Panc1 (cell line): ENCODE measurements around the gene FCSK. TPM values are rescaled to one million over a fixed set of nuclear protein-coding genes. Genes with fewer than 3 reads are reported as not detected.

Experiments used
- ATAC-seq: fragments of 200-7000 bp; cut with Tn5 transposase; 2 replicates; pipeline ENCODE4 v1.9.1; 2020; ENCODE audit warnings: mild to moderate bottlenecking, moderate library complexity
- BruUV-seq: library from RNA; stranded (reverse); fragments of 400-500 nt; replicated peaks from 2 replicates; lab custom pipeline; 2021; lab: Mats Ljungman, UMichigan
- CTCF ChIA-PET: fragments of 300-600 bp; sonication (Branson Sonifier 250); formaldehyde crosslinking; loops from one replicate; lab custom pipeline; 2022; ENCODE audit warnings: antibody characterized with exemption; lab: Charles Lee
- POLR2A ChIA-PET: fragments of 300-600 bp; sonication (Branson Sonifier 250); formaldehyde crosslinking; loops from one replicate; lab custom pipeline; 2022; ENCODE audit warnings: antibody characterized with exemption; lab: Charles Lee
- DNase-seq: peaks from one replicate; pipeline ENCODE4 v3.0.0-alpha.2; 2010; ENCODE audit warnings: low read depth, low spot score
- H3K27ac ChIP-seq: 2 replicates; pipeline ENCODE4 v1.5.1; 2011; ENCODE audit warnings: mild to moderate bottlenecking, low read length, inconsistent platforms
- H3K27me3 ChIP-seq: fragments of 200-500 bp; sonication (Bioruptor generic); 2 replicates; pipeline ENCODE4 v1.6.0; 2014; ENCODE audit warnings: low read length, inconsistent platforms; ENCODE audit not compliant: control insufficient read depth, insufficient read depth
- H3K36me3 ChIP-seq: fragments of 200-500 bp; sonication (Bioruptor generic); 2 replicates; pipeline ENCODE4 v1.5.1; 2014; ENCODE audit warnings: inconsistent platforms, mild to moderate bottlenecking, low read length, moderate library complexity; ENCODE audit not compliant: control insufficient read depth, insufficient read depth
- H3K4me1 ChIP-seq: 2 replicates; pipeline ENCODE4 v1.5.1; 2011; ENCODE audit warnings: inconsistent platforms, mild to moderate bottlenecking, low read length, moderate library complexity; ENCODE audit not compliant: control insufficient read depth, insufficient read depth
- H3K4me3 ChIP-seq, 2 experiments: 2 replicates each; pipeline ENCODE4 v1.5.1; 2011 to 2012; ENCODE audit warnings: low read depth in 2 of 2, low read length in 2 of 2, mild to moderate bottlenecking in 2 of 2, inconsistent platforms in 1 of 2, moderate library complexity in 1 of 2
- H3K9me3 ChIP-seq: fragments of 200-500 bp; sonication (Bioruptor generic); 2 replicates; pipeline ENCODE4 v1.5.1; 2014; ENCODE audit warnings: low read depth, mild to moderate bottlenecking, inconsistent platforms, low read length, moderate library complexity; ENCODE audit not compliant: control insufficient read depth, insufficient read depth
- POLR2AphosphoS5 ChIP-seq: IDR thresholded peaks from 2 replicates; pipeline ENCODE4 v1.6.1; 2012; ENCODE audit warnings: mild to moderate bottlenecking, low read depth, low read length, moderate library complexity
- SIN3A ChIP-seq: IDR thresholded peaks from 2 replicates; pipeline ENCODE4 v1.6.1; 2012; ENCODE audit warnings: low read depth, mild to moderate bottlenecking, low read length, moderate library complexity, borderline replicate concordance; ENCODE audit not compliant: insufficient read depth
- TCF7L2 ChIP-seq: IDR thresholded peaks from 2 replicates; pipeline ENCODE4 v1.6.1; 2011; ENCODE audit warnings: mild to moderate bottlenecking, low read depth, low read length, inconsistent platforms
- in situ Hi-C: cut with HindIII; loops from 2 replicates; pipeline ENCODE4 v1.10.0; 2016; ENCODE audit warnings: low sequenced_read_pairs, low pct_unique_long_range_greater_than_20kb
- intact Hi-C: fragments of 100-400 bp; cut with micrococcal nuclease; formaldehyde crosslinking; loops from one replicate; pipeline ENCODE4 v1.10.0; 2022; ENCODE audit not compliant: unreplicated experiment
- total RNA-seq: library from RNA; stranded (reverse); gene quantifications from one replicate; pipeline ENCODE4 v1.2.1, GENCODE V29; 2021; ENCODE audit not compliant: unreplicated experiment
- TF ChIP-seq, protein P1 (sequence below): fragments of 450-650 bp; IDR thresholded peaks from 2 replicates; pipeline ENCODE4 v1.5.1; 2017; ENCODE audit warnings: mild to moderate bottlenecking
- TF ChIP-seq, protein P2 (sequence below), 2 experiments: IDR thresholded peaks; 2 replicates each; pipeline ENCODE4 v1.6.1; 2011 to 2012; ENCODE audit warnings: low read depth in 2 of 2, control low read depth in 1 of 2, low read length in 1 of 2, mild to moderate bottlenecking in 1 of 2, moderate library complexity in 1 of 2; ENCODE audit not compliant: insufficient read depth in 1 of 2

The FCSK gene
- total RNA-seq, 1 experiment from 2014 or later = 16.9 TPM

DNA sequence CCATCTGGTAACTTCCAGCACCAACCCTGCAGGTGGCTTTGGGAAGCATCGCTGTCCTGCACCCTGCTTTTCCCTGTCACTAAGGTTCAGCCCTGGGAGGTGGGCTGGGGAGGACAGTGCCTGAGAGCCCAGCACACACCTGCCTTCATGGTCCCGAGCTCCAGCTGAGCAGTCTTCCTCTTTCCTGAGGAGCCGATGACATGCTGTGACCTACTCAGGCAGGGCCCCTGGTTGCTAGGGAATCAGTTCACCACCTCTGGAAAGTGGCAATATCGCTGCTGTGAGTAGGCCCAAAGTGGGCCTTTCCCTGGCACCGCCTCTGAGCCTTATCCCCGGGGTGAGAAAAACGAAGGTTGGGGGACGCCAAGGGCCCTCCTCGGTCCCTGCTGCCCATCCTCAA is 33.4 kb upstream of the FCSK start:
- H3K27ac ChIP-seq = no peak overlapping the region
- intact Hi-C loops = no loop called here
- TF ChIP-seq SIN3A (no peak), TCF7L2 (no peak), POLR2AphosphoS5 (no peak)
- TF ChIP-seq, protein P1, sequence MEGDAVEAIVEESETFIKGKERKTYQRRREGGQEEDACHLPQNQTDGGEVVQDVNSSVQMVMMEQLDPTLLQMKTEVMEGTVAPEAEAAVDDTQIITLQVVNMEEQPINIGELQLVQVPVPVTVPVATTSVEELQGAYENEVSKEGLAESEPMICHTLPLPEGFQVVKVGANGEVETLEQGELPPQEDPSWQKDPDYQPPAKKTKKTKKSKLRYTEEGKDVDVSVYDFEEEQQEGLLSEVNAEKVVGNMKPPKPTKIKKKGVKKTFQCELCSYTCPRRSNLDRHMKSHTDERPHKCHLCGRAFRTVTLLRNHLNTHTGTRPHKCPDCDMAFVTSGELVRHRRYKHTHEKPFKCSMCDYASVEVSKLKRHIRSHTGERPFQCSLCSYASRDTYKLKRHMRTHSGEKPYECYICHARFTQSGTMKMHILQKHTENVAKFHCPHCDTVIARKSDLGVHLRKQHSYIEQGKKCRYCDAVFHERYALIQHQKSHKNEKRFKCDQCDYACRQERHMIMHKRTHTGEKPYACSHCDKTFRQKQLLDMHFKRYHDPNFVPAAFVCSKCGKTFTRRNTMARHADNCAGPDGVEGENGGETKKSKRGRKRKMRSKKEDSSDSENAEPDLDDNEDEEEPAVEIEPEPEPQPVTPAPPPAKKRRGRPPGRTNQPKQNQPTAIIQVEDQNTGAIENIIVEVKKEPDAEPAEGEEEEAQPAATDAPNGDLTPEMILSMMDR = no peak
- TF ChIP-seq, protein P2, sequence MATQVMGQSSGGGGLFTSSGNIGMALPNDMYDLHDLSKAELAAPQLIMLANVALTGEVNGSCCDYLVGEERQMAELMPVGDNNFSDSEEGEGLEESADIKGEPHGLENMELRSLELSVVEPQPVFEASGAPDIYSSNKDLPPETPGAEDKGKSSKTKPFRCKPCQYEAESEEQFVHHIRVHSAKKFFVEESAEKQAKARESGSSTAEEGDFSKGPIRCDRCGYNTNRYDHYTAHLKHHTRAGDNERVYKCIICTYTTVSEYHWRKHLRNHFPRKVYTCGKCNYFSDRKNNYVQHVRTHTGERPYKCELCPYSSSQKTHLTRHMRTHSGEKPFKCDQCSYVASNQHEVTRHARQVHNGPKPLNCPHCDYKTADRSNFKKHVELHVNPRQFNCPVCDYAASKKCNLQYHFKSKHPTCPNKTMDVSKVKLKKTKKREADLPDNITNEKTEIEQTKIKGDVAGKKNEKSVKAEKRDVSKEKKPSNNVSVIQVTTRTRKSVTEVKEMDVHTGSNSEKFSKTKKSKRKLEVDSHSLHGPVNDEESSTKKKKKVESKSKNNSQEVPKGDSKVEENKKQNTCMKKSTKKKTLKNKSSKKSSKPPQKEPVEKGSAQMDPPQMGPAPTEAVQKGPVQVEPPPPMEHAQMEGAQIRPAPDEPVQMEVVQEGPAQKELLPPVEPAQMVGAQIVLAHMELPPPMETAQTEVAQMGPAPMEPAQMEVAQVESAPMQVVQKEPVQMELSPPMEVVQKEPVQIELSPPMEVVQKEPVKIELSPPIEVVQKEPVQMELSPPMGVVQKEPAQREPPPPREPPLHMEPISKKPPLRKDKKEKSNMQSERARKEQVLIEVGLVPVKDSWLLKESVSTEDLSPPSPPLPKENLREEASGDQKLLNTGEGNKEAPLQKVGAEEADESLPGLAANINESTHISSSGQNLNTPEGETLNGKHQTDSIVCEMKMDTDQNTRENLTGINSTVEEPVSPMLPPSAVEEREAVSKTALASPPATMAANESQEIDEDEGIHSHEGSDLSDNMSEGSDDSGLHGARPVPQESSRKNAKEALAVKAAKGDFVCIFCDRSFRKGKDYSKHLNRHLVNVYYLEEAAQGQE (IDR thresholded peaks at IDR 0.05; ENCODE audit: insufficient read depth in 1 of 2, low read depth in 2 of 2, low read length in 1 of 2) = no peak
- no TSS peak for BruUV-seq
- ChIA-PET POLR2A (no interaction called here), CTCF (no interaction called here)
- DNase-seq = no peak
- no peak overlapping the region for H3K4me3 ChIP-seq
- peaks cover 65% of the 10 kb centered on the region for H3K4me1 ChIP-seq
- no peaks in the 10 kb centered on the region for H3K9me3 ChIP-seq
- H3K27me3 ChIP-seq = no peaks in the 10 kb centered on the region
- in situ Hi-C loops = no loop called here
- no peak for ATAC-seq
- no peaks in the 10 kb centered on the region for H3K36me3 ChIP-seq

DNA sequence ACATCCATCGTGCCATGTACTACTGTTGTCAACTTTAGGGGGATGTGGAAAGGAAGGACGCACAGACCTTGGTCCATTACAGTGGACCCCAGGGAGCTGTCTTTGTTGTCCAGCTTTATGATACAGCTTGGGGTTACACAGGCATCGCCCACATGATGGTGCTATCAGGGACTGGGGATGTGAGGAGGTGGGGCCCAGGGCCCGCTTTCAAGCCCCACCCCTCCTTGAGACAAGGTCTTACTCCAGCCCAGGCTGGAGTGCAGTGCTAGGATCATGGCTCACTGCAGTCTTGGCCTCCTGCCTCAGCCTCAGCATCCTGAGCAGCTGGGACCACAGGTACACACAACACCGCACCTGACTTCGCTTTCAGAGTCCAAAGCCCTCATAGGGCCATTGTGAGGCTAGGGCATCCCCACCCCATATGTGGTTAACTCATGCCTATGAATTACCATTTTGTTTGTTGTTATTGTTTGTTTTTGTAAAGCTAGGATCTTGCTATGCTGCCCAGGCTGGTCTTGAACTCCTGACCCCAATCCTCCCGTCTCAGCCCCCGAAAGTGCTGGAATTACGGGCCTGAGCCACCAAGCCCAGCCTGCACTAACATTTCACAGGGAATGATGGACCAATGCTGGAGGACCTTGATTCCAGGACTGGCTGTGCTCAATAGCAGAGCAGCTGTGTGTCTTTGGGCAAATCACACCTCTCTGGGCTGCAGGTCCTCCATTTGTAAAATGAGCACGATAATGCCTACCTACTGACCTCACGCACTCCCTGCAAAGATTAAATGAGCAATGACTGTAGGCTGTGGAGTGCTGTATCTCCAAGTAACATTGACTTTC is 32.7 kb upstream of the FCSK start:
- TF ChIP-seq, protein P2 (IDR thresholded peaks at IDR 0.05; ENCODE audit: insufficient read depth in 1 of 2, low read depth in 2 of 2, low read length in 1 of 2) = no peak
- TF ChIP-seq, protein P1 = no peak
- TF ChIP-seq SIN3A (no peak), POLR2AphosphoS5 (no peak), TCF7L2 (no peak)
- H3K27me3 ChIP-seq = no peaks in the 10 kb centered on the region
- DNase-seq (no peak), ATAC-seq (no peak)
- H3K4me1 ChIP-seq = peaks cover 61% of the 10 kb centered on the region
- ChIA-PET POLR2A (interaction anchor here (0.6 kb wide), 1 partner anchor 19 kb away, joined by 4 read pairs; no protein-coding TSS in a partner anchor), CTCF (no interaction called here)
- 0 out of 2 replicates have a peak overlapping the region, but pooled peaks have one; percentile 15 for H3K27ac ChIP-seq
- no peaks in the 10 kb centered on the region for H3K36me3 ChIP-seq
- intact Hi-C loops (no loop called here), in situ Hi-C loops (no loop called here)
- no peak overlapping the region for H3K4me3 ChIP-seq
- BruUV-seq = no TSS peak
- no peaks in the 10 kb centered on the region for H3K9me3 ChIP-seq
